GM19043 (cell line): ENCODE data around the gene USH2A.

ENCODE experiments used
- ATAC-seq: cut with Tn5 transposase; IDR thresholded peaks from one replicate; pipeline ENCODE4 v1.9.1; 2021; ENCODE audit warnings: low read depth; ENCODE audit not compliant: unreplicated experiment

USH2A gene

DNA sequence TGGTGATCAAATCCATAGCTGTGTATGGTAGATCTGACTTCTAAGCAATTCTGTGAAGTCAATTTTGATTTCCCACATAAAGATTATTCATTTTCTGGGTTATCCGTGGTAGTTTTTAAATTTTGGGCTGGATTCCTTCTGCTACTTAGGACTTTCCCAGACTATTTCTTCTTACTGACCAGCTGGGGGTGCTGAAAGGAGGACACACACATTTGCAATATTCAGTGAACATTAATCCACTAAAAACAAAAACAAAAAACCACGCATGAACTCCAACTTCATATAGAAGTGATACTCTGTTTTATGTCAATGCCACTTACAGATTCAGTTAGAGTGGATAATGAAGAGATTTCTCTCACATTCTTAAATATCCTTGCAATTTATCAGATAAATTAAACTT lies 750.8 kb downstream of the USH2A start:
- no peak for ATAC-seq

- ATAC-seq = no peak
Observed at GRCh38 chr1:215669806-215670491, 753.3 kb downstream of the USH2A start.

DNA sequence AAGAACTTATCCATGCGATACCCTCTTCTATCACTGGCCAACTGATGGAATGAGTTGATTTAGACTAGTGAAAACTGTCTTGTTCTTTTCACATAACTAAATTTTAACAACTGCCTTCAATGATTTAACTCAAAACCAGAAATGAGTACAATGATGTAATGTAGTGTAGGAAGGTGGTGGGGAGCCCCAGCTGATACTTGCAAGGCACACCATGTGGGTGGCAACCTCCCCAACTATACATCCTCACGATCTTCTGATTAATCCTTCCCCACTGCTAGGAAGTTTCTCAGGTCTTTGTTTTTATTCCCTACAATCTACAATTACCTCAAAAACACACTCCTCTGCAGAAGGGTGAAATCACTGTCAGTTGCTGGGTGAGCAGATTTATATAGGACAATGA lies 755.5 kb downstream of the USH2A start:
- ATAC-seq = no peak

DNA sequence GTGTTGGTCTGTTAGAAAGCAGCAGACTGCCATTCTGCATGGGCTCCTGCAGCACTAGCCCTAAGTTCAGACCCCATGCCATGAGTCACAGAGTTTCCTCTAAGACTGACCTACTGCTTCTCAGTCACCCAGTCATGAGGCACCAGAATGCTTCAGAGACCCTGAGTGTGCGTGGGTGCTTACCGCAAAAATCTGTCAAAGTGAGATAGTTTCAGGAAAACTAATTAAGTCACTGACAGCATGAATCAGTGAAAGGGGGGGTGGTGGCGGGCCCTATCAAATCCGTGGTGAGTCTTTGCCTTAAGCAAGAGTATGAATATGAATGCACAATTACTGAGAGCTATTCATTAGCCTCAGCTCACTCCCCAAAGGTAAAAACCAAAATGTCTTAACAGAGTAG lies 758.0 kb downstream of the USH2A start:
- ATAC-seq = no peak

- ATAC-seq = no peak
Observed at GRCh38 chr1:215661033-215661432, 762.2 kb downstream of the USH2A start.

DNA sequence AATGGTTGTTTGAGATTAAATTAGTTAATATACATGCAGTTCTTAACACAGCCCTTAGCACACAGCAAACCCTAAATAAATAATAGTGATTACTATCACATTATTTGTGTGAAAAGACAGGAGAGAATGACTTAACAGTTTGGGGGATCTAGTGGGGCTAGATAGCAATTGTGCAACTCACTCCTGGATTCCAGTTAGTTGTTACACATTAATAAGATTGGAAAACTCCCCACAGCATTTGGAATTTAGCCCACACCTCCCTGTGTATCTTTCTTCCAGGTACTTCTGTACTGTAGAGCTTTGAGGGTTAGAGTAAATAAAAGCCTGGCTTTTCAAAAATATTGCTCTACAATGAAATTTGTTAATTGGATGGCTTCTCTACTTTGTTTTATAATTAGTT lies 763.0 kb downstream of the USH2A start:
- ATAC-seq = no peak

GRCh38 chr1:215657047-215657446 lies 766.2 kb downstream of the USH2A start:
- ATAC-seq = no peak

- no peak for ATAC-seq
Observed at GRCh38 chr1:215652371-215652770, 770.9 kb downstream of the USH2A start.

DNA sequence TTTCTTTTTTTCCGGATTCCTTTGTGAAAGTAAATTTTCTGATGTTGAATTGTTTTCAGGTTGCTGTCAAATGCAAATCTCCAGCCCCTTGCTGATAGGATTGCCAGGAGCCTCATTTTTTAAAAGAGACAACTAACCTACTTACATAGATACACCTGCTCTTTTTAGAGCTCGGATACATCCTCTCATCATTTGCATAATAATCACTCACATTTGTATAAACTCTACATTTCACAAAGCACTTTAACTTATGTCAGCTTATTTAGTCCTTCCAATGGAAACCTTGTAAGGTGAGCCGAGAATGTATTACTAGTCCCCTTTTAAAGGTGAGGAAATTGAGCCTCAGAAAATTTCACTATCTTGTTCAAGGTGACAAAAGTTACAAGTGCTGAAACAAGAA lies 771.4 kb downstream of the USH2A start:
- no peak for ATAC-seq

GRCh38 chr1:215650446-215651149 lies 772.6 kb downstream of the USH2A start:
- ATAC-seq = no peak

DNA sequence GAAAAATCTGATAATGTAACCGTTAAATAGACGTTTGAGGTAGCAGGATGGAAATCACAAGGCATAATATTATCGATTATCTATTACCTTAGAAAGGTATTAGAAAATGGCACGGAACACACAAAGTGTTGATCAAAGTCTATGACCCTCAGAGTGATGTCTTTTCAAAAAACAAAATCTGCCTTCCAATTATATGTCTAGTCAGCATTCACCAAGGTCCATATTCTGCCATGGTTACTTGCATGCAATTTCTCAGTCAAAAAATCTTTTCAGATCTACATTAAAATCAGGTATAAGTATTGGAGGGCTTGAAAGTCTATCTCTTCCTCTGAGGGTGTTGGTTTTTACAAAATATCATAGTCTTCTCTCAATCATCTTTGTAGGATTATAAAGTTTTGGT lies 774.3 kb downstream of the USH2A start:
- ATAC-seq = no peak

- ATAC-seq = no peak
Observed at GRCh38 chr1:215647738-215648137, 775.5 kb downstream of the USH2A start.

DNA sequence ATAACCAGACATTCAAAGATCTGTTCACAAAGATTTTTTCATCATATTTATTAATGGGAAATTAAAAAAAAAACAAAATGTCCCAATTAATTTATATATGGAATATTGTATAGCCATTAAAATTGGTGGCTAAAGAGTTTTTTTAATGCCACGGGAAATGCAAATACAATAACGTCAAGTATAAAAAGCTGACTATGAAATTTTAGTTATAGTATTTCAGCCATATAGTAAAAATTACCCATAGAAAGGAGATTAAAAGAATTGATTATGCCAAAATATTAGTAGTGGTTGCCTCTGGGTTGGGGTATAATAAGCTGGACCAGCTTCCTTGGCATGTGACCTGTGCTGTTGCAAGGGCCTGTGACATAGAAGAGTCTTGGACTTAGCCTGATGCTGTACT lies 777.4 kb downstream of the USH2A start:
- ATAC-seq = no peak

DNA sequence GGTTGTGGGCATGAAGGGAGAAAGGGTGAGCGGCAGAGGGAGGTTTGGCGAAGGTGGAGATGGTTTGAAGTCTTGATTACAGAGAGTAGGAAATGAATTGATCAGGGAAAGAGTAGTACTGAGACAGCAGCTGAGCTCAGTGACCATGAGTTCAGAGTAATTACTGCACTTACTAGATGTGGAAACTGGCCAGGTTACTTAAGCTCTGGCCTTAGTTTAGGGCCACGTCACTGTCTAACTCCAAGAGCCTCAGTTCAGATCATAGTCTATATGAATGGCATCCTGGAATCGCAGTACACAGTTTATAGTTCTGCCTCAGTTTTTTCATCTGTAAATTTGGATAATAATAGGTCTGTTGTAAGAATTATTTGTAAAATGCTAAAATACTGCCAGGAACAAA lies 778.1 kb downstream of the USH2A start:
- no peak for ATAC-seq

DNA sequence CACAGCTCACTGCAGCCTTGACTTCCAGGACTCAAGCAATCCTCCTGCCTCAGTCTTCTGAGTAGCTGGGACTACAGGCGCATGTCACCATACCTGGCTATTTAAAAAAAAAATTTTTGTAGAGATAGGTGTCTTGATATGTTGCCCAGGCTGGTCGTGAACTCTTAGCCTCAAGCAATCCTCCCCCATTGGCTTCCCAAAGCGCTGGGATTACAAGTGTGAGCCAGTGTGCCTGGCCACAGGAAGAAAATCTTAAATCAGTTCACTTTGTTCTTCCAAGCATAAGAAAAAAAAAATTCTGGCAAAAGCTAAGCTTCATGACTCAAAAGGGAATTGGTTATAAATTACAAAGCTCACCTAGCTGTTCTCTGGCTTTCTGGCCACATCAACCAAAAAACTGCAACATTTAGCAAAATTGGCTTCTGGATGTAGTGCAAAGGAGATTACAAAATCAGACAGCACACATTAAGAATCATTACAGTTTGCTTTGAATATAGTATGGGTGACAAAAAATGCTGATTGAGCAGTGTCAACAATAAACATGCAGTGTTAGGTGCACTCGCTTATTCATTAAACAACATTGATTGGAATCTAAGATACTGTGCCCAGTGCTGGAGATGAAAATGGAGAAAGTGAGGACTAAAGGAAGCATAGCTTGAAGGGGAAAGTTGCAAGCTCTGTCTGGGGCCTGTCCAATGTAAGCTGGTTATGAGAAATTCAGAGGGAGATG lies 779.5 kb downstream of the USH2A start:
- no peak for ATAC-seq

DNA sequence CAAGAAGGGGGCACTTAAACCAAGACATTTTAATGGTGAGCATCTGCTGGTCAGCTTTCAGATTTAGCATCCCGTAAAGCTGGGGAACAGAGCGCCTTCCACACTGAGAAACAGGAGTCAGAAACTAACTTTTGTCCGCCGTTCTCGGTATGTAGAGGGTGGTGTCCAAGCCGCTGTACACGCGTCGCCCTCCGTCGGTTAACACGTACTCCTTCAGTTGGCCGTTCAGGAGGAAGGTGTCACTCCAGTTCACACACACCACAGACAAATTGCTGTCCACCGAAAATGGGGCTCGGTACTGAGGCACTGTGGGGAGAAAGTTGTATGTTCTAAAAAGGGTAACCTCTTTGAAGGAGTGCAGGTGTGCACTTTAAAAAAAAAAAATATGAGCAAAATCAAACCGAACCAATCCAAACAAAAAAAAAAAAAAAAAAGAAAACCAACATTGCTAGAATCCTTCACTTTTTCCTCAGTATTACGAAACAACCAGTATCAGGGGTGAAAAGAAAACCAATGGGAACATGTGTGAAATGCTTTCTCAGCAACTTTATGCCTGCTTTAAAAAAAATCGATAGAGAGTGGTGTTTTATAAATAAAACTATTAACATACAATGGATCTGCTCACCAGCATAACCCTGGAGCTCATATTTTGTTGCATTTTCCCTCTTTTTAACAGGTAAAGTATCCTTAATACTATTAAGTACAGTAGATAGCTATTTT lies 782.7 kb downstream of the USH2A start:
- ATAC-seq = no peak

DNA sequence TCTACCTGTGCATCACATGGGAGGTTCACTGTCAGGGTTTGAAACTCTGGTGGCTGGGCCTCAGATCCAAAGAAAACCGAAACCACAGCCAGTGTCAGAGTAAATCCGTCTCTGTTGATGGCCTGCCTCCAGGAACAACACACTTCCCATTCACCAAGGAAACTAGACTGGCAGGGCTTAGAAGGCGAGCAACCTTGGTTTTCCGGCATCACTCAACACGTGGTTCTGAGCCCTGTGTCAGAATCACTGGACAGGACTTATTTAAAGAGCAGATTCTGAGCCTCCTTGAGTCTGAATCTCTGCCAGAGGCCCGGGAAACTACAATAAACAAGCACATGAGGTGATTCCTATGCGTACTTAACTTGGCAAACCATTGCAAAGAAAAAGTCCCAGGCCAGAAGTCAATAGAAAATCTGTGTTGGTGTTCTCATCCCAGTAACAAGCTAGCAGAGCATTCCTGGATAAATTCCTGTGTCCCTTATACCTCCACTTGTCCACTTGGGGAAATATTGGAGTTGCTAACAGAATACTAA lies 786.1 kb downstream of the USH2A start:
- no peak for ATAC-seq

DNA sequence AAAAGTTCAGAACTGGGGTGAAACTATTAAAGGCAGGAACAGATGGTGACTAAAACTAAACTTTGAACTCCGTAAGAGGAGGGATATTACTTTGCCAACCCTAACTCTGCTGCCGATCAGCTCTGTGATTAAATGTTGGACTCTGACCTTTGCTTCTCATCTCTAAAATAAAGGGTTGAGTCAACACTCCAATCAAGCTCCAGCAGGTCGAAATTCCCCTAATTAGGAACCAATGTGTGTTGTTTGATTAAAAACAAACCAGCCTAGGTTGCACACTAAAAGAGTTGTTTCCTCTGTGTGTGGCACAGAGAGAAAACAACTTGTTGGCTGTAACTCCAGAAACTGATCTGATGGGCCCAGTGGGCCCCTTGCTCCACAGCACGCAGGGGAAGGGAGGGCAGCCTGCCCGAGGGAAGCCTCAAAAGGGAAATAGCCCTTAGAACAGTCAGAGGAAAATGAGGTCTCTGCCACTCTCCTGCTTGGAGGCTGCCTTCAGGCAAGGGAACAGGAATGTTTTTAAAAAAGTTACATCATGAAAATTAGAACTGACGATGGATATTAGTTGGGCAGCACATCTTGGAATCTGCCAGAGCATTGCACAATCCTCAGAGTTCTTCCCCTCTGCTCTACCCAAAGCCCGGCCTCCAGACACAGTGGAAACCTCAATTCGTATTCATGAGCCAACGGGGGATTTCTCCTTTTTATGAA lies 786.8 kb downstream of the USH2A start:
- no peak for ATAC-seq

DNA sequence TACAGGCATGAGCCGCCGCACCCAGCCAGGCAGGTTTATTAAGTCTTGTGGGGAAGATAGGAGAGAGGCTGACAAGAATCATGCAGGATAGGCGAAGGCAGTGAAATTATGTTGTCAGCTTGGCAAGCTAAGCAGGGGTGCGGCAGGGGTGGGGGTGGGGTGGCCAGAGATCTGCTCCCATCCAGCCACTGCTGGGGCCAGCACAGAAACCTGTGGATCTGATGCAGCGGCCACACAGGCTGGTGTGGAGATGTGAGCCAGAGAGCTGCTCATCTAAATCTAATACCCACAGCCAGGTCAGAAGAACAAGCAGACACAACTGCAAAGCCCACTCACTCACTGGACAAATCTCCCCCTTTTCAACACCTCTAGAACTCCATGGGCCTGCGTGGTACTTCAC lies 787.4 kb downstream of the USH2A start:
- ATAC-seq = no peak

DNA sequence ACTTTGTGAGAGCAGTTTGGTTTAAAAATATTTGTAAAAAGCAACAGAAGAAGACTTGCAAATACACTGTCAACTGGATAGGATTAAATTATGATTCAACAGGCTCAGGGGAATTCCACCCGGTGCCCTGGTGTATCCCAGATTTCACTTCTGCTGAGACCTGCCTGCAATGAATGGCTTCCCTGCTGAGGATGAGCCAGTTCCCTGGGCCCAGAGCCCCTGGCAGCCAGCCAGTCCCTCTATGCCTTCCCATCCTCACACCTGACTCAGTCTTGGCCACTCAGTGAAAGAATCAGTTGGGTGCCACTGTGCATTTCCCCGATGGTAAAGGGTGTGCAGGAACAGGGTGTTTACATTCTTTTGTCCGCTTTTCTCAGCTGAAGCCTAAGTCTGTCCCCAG lies 791.8 kb downstream of the USH2A start:
- ATAC-seq = no peak
